ENCODE measurements around the gene ARHGDIA.

- TF ChIP-seq CTCF (conservative IDR thresholded peaks at IDR 0.05; ENCODE audit: low read depth, low read length) (no peak), EZH2 (IDR thresholded peaks at IDR 0.05; ENCODE audit: borderline replicate concordance, low read depth, low read length, poor library complexity, severe bottlenecking) (no peak)
These were observed 45.2 kb downstream of the ARHGDIA start for GRCh38 chr17:81825841-81826466.

All from A673 (cell line).